B cell (primary cell): ENCODE results near the gene CD59. TPM values are rescaled to one million over a fixed set of nuclear protein-coding genes. Genes with fewer than 3 reads are reported as not detected.

Experiments used
- ATAC-seq: fragments of 200-7000 bp; cut with Tn5 transposase; one replicate; pipeline ENCODE4 v1.10.0; 2021; ENCODE audit warnings: low read depth, mild to moderate bottlenecking, moderate number of reproducible peaks, moderate library complexity
- CTCF ChIA-PET: fragments of 350-600 bp; sonication (Branson Sonifier 250); formaldehyde crosslinking; loops from one replicate; lab custom pipeline; 2021; ENCODE audit warnings: antibody characterized with exemption, inconsistent platforms; lab: Charles Lee
- POLR2A ChIA-PET: fragments of 350-600 bp; sonication (Branson Sonifier 250); formaldehyde crosslinking; loops from one replicate; lab custom pipeline; 2021; ENCODE audit warnings: antibody characterized with exemption; lab: Charles Lee
- DNase-seq: peaks from one replicate; pipeline ENCODE4 v3.0.0; 2013
- H2AFZ ChIP-seq: 2 replicates; pipeline ENCODE4 v1.6.1; 2012; ENCODE audit warnings: mild to moderate bottlenecking, low read depth, low read length; ENCODE audit not compliant: insufficient read depth, poor library complexity, severe bottlenecking
- H3K27ac ChIP-seq, 2 donors: 1 replicate in 1 of 2; 2 replicates in 1 of 2; pipeline ENCODE4 v1.5.1; 2012 to 2013; ENCODE audit warnings: low read length in 2 of 2, mild to moderate bottlenecking in 2 of 2, moderate library complexity in 1 of 2
- H3K27me3 ChIP-seq, 4 experiments: fragments of 200-600 bp in 1 of 4; sonication (generic) in 1 of 4; replicated peaks in 1 of 4; 1 replicate in 2 of 4; 2 replicates in 2 of 4; pipeline versions ENCODE4 v1.6.1 to v1.7.0; 2013 to 2016; ENCODE audit warnings: low read length in 3 of 4, mild to moderate bottlenecking in 2 of 4, mixed read lengths in 1 of 4, moderate library complexity in 1 of 4; ENCODE audit not compliant: insufficient read depth in 4 of 4, control insufficient read depth in 3 of 4; ENCODE audit errors: control extremely low read depth in 1 of 4
- H3K36me3 ChIP-seq, 2 experiments: replicated peaks in 1 of 2; 1 replicate in 1 of 2; 2 replicates in 1 of 2; pipeline versions ENCODE4 v1.6.1 to v1.7.1; 2013; ENCODE audit warnings: low read length in 1 of 2; ENCODE audit not compliant: insufficient read depth in 2 of 2, control insufficient read depth in 1 of 2; ENCODE audit errors: control extremely low read depth in 1 of 2, extremely low read depth in 1 of 2
- H3K4me1 ChIP-seq, 2 donors: fragments of 200-600 bp in 1 of 2; sonication (generic) in 1 of 2; 1 replicate in 1 of 2; 2 replicates in 1 of 2; pipeline versions ENCODE4 v1.5.1 to v1.6.1; 2013 to 2017; ENCODE audit warnings: low read length in 2 of 2; ENCODE audit not compliant: control insufficient read depth in 2 of 2, insufficient read depth in 2 of 2
- H3K4me2 ChIP-seq: replicated peaks from 2 replicates; pipeline ENCODE3; 2012; ENCODE audit warnings: mild to moderate bottlenecking, low read depth, low read length; ENCODE audit not compliant: poor library complexity, severe bottlenecking
- H3K4me3 ChIP-seq, 5 experiments: fragments of 200-600 bp in 1 of 5; sonication (generic) in 1 of 5; 1 replicate in 3 of 5; 2 replicates in 2 of 5; pipeline versions ENCODE4 v1.5.1 to v1.7.0; 2011 to 2016; ENCODE audit warnings: low read length in 4 of 5, mild to moderate bottlenecking in 4 of 5, low read depth in 2 of 5, control low read depth in 1 of 5, moderate library complexity in 1 of 5; ENCODE audit not compliant: insufficient read depth in 1 of 5; ENCODE audit errors: control extremely low read depth in 1 of 5, extremely low read depth in 1 of 5
- H3K79me2 ChIP-seq: fragments of 200-600 bp; sonication (generic); one replicate; pipeline ENCODE4 v1.6.0; 2016; ENCODE audit warnings: low read length; ENCODE audit not compliant: control insufficient read depth, insufficient read depth
- H3K9ac ChIP-seq: fragments of 200-600 bp; sonication (generic); 2 replicates; pipeline ENCODE4 v1.6.1; 2017; ENCODE audit warnings: mild to moderate bottlenecking, low read length, moderate library complexity
- H3K9me3 ChIP-seq, 3 donors: one replicate each; pipeline versions ENCODE4 v1.6.1 to v1.7.1; 2013; ENCODE audit warnings: low read length in 2 of 3; ENCODE audit not compliant: control insufficient read depth in 2 of 3, insufficient read depth in 1 of 3; ENCODE audit errors: control extremely low read depth in 1 of 3
- H4K20me1 ChIP-seq: 2 replicates; pipeline ENCODE4 v1.6.0; 2012; ENCODE audit warnings: mild to moderate bottlenecking, low read length; ENCODE audit not compliant: insufficient read depth, control insufficient read depth, poor library complexity, severe bottlenecking
- H3K27ac Mint-ChIP-seq: one replicate; pipeline ENCODE4 v1.8.0; 2021; ENCODE audit warnings: mixed read lengths
- H3K27me3 Mint-ChIP-seq: one replicate; pipeline ENCODE4 v1.8.0; 2021; ENCODE audit warnings: mixed read lengths
- H3K4me1 Mint-ChIP-seq: one replicate; pipeline ENCODE4 v1.8.0; 2021; ENCODE audit warnings: mixed read lengths
- H3K4me3 Mint-ChIP-seq: one replicate; pipeline ENCODE4 v1.8.0; 2021; ENCODE audit warnings: mixed read lengths
- H3K9me3 Mint-ChIP-seq: one replicate; pipeline ENCODE4 v1.8.0; 2022; ENCODE audit warnings: mixed read lengths; ENCODE audit not compliant: insufficient read depth
- CTCF ChIP-seq: fragments of 200-600 bp; IDR thresholded peaks from one replicate; pipeline ENCODE4 v1.8.0; 2022; ENCODE audit warnings: antibody characterized with exemption, mild to moderate bottlenecking
- EZH2 ChIP-seq: IDR thresholded peaks from 2 replicates; pipeline ENCODE4 v1.6.1; 2012; ENCODE audit warnings: borderline replicate concordance, low read depth, mild to moderate bottlenecking, moderate library complexity, low read length; ENCODE audit not compliant: insufficient read depth, poor library complexity, severe bottlenecking
- WGBS: methylation state at CpG from one replicate; pipeline ENCODE4 v1.1.5; 2013; ENCODE audit warnings: missing lambda C conversion rate; ENCODE audit not compliant: insufficient coverage; 5-methylcytosine and 5-hydroxymethylcytosine counted together
- intact Hi-C: fragments of 100-400 bp; cut with micrococcal nuclease; formaldehyde crosslinking; loops from one replicate; pipeline ENCODE4 v1.10.0; 2022
- polyA plus RNA-seq: library from polyadenylated mRNA; depleted of rRNA; stranded (reverse); fragments of >200 nt; gene quantifications from 2 replicates; pipeline ENCODE4 v1.2.3, GENCODE V29; 2012
- total RNA-seq, 2 donors: library from RNA; stranded (reverse); fragments of 120-200 nt in 1 of 2; gene quantifications; 1 replicate in 1 of 2; 2 replicates in 1 of 2; pipeline versions ENCODE4 v1.2.3 to v1.2.4, GENCODE V29; 2013 to 2022

The CD59 gene
- total and polyA plus RNA-seq, 2 donors (not counting 1 experiment from before 2014, with no cell fraction given), result 10.9 to 41.3 TPM

- intact Hi-C loops, result loop anchor here (10.0 kb wide), 1 partner anchor 885 kb away; the partner anchor contains the start of gene QSER1
- POLR2A ChIA-PET, result no interaction called here
Observed at GRCh38 chr11:33779849-33780528, 43.8 kb upstream of the CD59 start.

More at GRCh38 chr11:33779849-33780528, 43.8 kb upstream of the CD59 start:
- DNase-seq (no peak), ATAC-seq (no peak)
- Mint-ChIP-seq H3K9me3 (no peaks in the 10 kb centered on the region), H3K4me1 (peaks cover 9% of the 10 kb centered on the region), H3K27ac (no peak overlapping the region), H3K4me3 (no peak overlapping the region), H3K27me3 (peaks cover 43% of the 10 kb centered on the region)
- CTCF ChIA-PET, result interaction anchor here (2.6 kb wide), 1 partner anchor 27 kb away, joined by 10 read pairs; no protein-coding TSS in a partner anchor
- no peak overlapping the region for H3K4me2 ChIP-seq
- peaks cover 4 to 6% of the 10 kb centered on the region in 2 donors for H3K4me1 ChIP-seq
- H3K36me3 ChIP-seq, result no peaks in the 10 kb centered on the region
- H3K9me3 ChIP-seq, result no peaks in the 10 kb centered on the region
- H3K27ac ChIP-seq, result no peak overlapping the region
- WGBS, result 82% methylated on average over 4 of the region's 7 CpGs
- H2AFZ ChIP-seq, result no peak overlapping the region
- no peak for TF ChIP-seq CTCF
- no peak for TF ChIP-seq EZH2
- H3K27me3 ChIP-seq, result peaks cover 0 to 50% (median 20%) of the 10 kb centered on the region in 4 experiments
- no peak overlapping the region for H3K4me3 ChIP-seq
- no peak overlapping the region for H3K9ac ChIP-seq
- no peaks in the 10 kb centered on the region for H4K20me1 ChIP-seq
- H3K79me2 ChIP-seq, result peaks cover 4% of the 10 kb centered on the region
